GM21528 (cell line): Measurements from ENCODE around the gene OGFOD1.
A peak's percentile ranks its signal among the peaks of the same experiment; 100 is the strongest.

Source experiments
- ATAC-seq: cut with Tn5 transposase; IDR thresholded peaks from one replicate; pipeline ENCODE4 v1.9.1; 2021; ENCODE audit warnings: mild to moderate bottlenecking, moderate library complexity; ENCODE audit not compliant: unreplicated experiment, low FRiP score

Gene OGFOD1

DNA sequence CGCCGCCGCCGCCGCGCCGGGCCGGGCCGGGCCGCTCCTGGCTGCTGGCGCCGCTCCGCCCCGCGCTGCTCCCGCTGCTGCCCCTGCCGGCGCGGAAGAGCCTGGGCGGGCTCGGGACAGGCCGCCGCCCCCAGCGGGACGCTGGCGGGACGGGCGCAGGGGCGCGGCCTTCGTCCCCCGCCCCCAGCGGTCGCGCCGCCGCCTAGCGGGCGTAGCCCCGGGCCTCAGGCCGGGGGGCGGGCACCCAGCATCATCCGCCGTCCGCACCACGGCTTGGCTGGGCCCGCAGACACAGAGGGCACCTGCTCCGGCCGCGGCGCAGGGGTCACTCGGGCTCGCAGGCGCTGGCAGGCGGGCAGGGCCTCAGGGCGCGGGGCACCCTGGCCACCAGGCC is 25.9 kb upstream of the OGFOD1 start, which contains the start of gene AMFR:
Gene AMFR (minus strand): TSS at position 107 of the 394 bp plus-strand sequence. CDS start 218 bp downstream, outside the sequence.
- ATAC-seq, result peak; percentile 69

- no peak for ATAC-seq
Measured at GRCh38 chr16:56426585-56426984, 24.8 kb upstream of the OGFOD1 start.

- no peak for ATAC-seq
Measured at GRCh38 chr16:56428091-56428490, 23.3 kb upstream of the OGFOD1 start.

GRCh38 chr16:56436258-56436657 is 15.1 kb upstream of the OGFOD1 start:
- no peak for ATAC-seq

DNA sequence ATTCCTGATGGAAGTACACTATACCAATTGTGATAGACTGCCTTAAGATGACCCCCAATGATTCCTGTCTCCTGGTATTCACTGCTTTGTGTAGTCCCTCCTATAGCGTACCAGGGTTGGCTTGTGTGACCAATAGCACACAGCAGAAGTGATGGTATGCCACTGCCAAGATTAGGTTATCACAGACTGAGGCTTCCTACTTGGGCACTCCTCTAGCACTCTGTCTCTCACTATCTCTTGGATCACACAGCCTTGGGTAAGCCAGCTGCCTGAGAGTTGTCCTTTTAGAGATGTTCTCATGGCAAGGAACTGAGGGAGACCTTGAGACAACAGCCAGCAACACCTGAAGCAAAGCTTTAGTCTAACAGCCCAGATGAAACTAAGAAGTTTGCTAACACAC is 13.3 kb upstream of the OGFOD1 start:
- ATAC-seq, result no peak

DNA sequence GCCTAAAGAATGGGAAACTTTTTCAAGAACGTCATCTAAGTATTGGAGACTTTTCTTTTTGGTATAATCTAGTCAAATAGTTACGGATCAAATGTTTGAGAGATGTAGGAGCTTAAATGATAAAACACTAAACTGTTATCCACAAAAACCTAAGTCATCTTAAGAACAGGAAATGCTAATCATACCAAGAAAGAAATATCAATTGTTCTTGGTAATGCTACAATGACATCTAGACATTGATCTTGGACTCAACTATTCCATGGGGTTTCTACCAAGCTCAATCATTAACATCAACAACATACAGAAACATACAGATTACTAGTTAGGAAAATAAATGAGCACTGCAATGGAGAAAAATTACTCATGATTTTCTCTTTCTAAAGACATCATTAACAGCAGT is 4.1 kb upstream of the OGFOD1 start:
- no peak for ATAC-seq

DNA sequence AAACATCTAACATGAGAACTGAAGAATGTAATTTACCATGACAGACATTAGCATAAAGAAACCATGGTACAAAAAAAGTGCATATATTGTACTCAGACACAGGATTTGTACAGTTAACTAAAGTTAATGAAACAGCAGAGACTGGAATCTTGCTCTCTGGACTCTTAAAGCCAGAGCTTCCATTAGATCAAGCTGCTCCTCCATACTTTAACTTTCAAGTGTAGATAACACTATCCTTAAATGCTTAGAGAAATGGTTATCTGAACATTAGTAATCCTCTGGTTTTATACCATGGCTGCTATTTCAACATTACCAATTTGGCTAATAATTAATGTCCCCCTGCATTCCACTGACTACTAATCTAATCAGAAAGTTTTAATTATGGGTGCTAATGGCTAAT is 3.3 kb upstream of the OGFOD1 start:
- ATAC-seq, result no peak

DNA sequence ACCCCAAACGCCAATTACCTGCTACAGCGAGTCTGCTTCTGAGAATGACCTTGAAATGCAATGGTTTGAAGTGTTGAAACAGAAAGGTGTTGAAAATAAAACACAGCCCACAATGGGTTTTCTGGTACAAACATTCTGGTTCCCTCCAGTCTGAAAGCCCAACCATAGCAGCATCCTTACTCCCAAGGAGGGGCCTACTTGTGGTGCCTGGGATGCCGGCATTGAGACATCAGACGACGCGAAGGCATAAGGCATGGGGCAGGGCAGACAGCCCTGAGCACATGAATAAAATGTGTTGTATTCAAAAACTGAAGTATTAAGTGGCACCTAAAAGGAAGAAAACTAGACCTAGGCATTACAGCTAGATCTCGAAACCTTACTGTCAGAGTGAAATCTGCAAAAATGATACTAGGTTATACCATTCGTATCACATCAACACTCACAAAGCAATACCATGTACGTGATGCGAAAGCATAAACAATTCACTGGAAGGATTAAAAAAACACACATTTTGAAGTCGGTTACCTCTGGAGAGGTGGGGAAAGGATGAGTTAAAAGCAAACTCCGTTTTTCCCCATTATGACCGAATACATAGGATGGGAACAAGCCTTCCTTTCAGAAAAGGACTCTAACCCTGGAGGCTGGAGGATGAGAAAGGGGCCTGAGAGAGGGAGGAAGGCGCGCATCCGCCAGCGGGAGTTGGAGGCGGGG is 924 bp upstream of the OGFOD1 start:
- peak; percentile 53 for ATAC-seq

DNA sequence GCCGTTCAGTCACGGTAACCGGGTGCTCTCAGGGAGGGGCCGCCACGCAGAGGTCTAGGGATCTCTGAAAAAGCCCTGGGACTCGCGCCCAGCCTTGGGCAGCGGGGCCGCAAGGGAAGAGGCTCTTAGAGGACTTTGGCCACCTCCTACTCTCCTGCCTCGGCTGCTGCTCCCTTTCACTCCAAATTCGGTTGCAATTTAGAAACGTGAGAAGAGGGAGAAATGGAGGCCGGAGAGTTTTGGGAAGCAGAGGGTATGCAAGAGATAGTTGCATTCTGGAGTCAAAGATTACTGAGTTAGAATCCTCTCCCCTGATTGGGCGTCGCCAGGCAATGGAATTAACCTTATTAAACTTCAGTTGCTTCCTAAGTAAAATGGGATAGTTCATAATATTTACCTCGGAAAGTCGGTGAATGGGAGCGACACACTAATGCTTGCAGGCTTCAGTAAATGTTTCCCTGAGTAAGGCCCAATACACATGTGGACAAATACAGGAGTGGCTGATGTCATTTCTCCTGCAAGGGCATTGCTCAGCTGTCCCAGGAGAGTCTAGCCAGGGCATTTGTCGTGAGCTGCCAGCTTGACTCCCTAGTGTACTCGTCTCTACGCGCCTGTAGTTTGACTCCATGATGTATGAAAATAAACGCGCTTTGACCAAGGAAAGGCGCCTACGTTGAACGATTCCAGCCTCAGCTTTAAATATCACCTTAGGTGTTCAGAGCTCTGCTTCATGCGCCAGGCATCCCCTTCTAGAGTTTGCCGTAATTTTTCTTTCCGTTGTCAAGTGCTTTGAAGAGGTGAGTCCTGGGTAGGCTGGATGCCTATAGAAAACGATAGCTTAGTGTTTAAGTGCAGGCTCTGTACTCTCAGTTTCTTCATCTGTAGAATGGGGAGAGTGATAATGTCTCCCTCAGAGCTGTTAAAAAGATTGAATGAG is 667 bp downstream of the OGFOD1 start:
- peak; percentile 41 for ATAC-seq

GRCh38 chr16:56457927-56458470 is 6.6 kb downstream of the OGFOD1 start:
- no peak for ATAC-seq

- ATAC-seq, result no peak
Measured at GRCh38 chr16:56460101-56460500, 8.7 kb downstream of the OGFOD1 start.

- no peak for ATAC-seq
Measured at GRCh38 chr16:56462064-56462796, 10.9 kb downstream of the OGFOD1 start.

DNA sequence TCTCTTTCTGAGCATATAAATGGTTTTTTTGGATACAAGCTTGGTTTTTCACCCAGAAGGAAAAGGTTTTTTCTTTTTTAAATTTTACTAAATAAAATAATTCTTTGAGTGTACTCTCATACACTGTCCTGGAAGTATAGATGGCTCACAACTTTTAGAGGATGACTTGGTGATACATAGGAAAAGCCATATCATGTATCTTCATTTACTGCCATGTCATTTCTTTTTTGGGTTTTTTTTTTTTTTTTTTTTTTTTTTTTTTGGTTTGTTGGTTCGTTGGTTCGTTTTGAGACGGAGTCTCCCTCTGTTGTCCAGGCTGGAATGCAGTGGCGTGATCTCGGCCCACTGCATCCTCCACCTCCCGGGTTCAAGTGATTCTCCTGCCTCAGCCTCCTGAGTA is 11.8 kb downstream of the OGFOD1 start:
- no peak for ATAC-seq

DNA sequence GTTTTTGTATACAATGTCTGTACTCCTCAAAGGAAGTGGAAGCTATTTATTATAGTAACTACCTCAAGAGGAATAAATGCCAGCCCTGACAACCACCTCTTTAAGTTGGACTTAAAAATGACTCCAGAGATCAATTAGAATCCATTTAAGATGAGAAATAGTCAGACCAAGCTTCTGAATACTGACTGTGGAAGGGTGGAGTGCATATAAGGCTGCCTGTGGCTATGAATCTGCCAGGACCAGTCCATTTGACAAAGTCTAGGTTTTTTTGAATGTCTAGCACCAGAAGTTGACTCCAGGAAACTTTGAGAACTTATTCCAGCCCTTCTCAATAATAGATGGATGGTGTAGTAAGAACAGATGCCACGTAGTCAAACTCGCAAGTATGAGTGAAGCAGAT is 15.0 kb downstream of the OGFOD1 start:
- ATAC-seq, result no peak

GRCh38 chr16:56468800-56469199 is 17.4 kb downstream of the OGFOD1 start:
- ATAC-seq, result no peak

GRCh38 chr16:56469748-56470147 is 18.4 kb downstream of the OGFOD1 start:
- ATAC-seq, result no peak

DNA sequence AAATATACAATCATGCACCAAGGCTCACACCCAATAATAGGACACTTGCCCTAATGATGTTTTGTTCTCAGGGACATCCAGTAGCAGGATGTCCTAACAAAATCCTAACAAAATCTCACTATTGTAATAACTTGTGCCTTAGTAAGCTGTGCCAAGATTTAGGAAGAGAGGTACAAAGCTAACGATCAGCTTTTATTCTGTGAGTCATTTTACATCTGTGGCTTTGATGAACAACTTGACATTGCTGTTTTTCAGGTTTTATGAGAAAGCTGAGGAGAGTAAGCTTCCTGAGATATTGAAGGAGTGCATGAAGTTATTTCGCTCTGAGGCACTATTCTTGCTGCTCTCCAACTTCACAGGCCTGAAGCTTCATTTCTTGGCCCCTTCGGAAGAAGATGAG is 18.9 kb downstream of the OGFOD1 start:
- no peak for ATAC-seq

- no peak for ATAC-seq
Measured at GRCh38 chr16:56470666-56471065, 19.3 kb downstream of the OGFOD1 start.

GRCh38 chr16:56475201-56475600 is 23.8 kb downstream of the OGFOD1 start:
- ATAC-seq, result no peak

DNA sequence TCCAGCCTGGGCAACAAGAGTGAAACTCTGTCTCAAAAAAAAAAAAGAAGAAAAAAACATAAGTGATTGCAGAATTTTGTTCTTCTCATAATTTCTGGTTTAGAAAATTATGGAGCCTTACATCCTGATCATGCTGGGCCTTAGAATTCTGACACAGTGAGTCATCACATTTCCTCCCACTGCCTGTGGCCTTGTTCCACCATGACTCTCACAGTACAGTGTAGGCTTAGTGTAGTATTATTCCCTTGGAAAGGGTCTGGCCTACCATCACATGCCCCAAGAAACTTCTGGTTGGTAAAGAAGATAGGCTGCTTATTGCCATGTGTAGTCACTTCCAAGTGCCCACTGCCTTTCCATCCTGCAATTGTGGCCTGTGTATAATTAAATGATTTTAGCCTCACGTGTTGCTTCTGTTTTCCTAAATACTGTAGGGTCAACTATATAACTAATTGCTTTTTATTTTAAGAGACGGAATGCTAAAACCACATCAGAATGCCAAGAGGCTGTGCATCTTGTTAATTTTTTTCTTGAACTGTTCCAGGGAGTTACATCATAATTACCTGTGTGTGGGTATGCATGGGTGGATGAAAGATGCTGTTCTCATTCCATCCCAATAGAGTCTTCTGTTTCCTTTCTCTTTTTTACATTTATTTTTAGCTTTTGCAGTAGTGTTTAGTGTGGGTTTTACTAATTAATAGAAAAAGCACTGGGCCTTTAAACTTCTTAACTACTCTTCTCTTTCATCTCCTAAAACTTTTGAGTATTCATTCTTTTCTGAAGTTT is 25.9 kb downstream of the OGFOD1 start:
- no peak for ATAC-seq
